ENCODE results near the gene KCNB1. TPM values are rescaled to one million over a fixed set of nuclear protein-coding genes. Genes with fewer than 3 reads are reported as not detected.

The KCNB1 gene
- total and polyA plus RNA-seq, 2 of the 4 experiments (the other 2 are of a cell fraction): 0.05 TPM; not detected in 1

DNA sequence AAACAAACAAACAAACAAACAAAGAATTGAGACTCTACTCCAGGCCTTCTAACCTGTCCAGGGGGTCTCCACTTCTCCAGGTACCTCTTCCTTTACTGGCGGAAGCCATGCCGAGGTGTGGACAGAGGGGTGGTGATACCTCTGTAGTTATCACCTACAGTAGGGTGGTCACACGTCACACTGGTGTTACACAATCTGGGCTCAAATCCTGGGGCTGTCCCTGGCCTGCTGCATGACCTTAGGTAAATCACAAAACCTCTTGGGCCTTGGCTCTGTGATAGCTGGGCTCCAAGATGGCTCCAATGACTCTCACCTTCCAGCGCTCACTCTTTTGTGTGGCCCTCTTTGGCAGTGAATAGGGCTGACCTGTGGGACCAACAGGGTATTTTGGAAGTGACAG lies 127.8 kb downstream of the KCNB1 start:
- H2BK20ac ChIP-seq (ENCODE audit: low read depth, low read length): no peak overlapping the region
- no peak overlapping the region for H3K4me2 ChIP-seq (ENCODE audit: low read depth, low read length)
- in situ Hi-C loops (cut with MboI; ENCODE audit: low sequenced_read_pairs) (no loop called here), dilution Hi-C loops (cut with HindIII; ENCODE audit: low sequenced_read_pairs, unreplicated experiment) (no loop called here), intact Hi-C loops (cut with micrococcal nuclease) (no loop called here)
- H2BK5ac ChIP-seq (ENCODE audit: low read depth, low read length, poor library complexity, severe bottlenecking): no peak overlapping the region
- H2BK15ac ChIP-seq (ENCODE audit: low read depth, low read length): no peak overlapping the region
- POLR2A ChIA-PET (ENCODE audit: unreplicated experiment): no interaction called here
- no peaks in the 10 kb centered on the region for H3K36me3 ChIP-seq (ENCODE audit: control insufficient read depth, insufficient read depth, low read length)
- no peak overlapping the region for H3K27ac ChIP-seq (ENCODE audit: insufficient read depth, low read length)
- H2BK120ac ChIP-seq (ENCODE audit: low read depth, low read length): no peak overlapping the region
- no peak overlapping the region for H3K14ac ChIP-seq (replicated peaks; ENCODE audit: low read depth, low read length)
- H4K8ac ChIP-seq (ENCODE audit: low read depth in 2 of 2, low read length in 2 of 2): no peak overlapping the region
- no peak overlapping the region for H3K4me3 ChIP-seq (ENCODE audit: insufficient read depth, low read depth, low read length)
- CTCF ChIA-PET: interaction anchor here (0.6 kb wide), 1 partner anchor 491 kb away, joined by 6 read pairs; no protein-coding TSS in a partner anchor
- H3K56ac ChIP-seq (ENCODE audit: extremely low read depth, insufficient read depth, low read length): no peak overlapping the region
- no peaks in the 10 kb centered on the region for H3K9me1 ChIP-seq (ENCODE audit: insufficient read depth, low read length)
- H3K79me1 ChIP-seq (ENCODE audit: low read depth in 1 of 2, low read length in 2 of 2): no peaks in the 10 kb centered on the region
- no peak overlapping the region for H4K91ac ChIP-seq (ENCODE audit: insufficient read depth, low read depth, low read length)
- WGBS, 2 experiments (ENCODE audit: extremely low coverage in 2 of 2, insufficient read length in 1 of 2): no CpG with 5 or more reads among the region's 4 CpGs
- H3K27me3 ChIP-seq (ENCODE audit: control insufficient read depth, insufficient read depth, low read length): peaks cover 51% of the 10 kb centered on the region
- no peaks in the 10 kb centered on the region for H3K9me3 ChIP-seq (ENCODE audit: control insufficient read depth, insufficient read depth, low read length)
- H3K23ac ChIP-seq (ENCODE audit: low read depth, low read length): no peak overlapping the region
- no peak overlapping the region for H3K4ac ChIP-seq (ENCODE audit: low read depth, low read length)
- no peak overlapping the region for H2AK5ac ChIP-seq (ENCODE audit: low read depth, low read length)
- TF ChIP-seq, protein P1, sequence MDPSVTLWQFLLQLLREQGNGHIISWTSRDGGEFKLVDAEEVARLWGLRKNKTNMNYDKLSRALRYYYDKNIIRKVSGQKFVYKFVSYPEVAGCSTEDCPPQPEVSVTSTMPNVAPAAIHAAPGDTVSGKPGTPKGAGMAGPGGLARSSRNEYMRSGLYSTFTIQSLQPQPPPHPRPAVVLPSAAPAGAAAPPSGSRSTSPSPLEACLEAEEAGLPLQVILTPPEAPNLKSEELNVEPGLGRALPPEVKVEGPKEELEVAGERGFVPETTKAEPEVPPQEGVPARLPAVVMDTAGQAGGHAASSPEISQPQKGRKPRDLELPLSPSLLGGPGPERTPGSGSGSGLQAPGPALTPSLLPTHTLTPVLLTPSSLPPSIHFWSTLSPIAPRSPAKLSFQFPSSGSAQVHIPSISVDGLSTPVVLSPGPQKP (IDR thresholded peaks at IDR 0.05; ENCODE audit: borderline replicate concordance, low read depth, low read length): no peak
- TF ChIP-seq RAD21 (IDR thresholded peaks at IDR 0.05; ENCODE audit: low read length) (no peak), MAZ (IDR thresholded peaks at IDR 0.05; ENCODE audit: borderline replicate concordance, low read depth, low read length) (no peak), CHD1 (IDR thresholded peaks at IDR 0.05; ENCODE audit: low read depth, low read length) (no peak), FOS (IDR thresholded peaks at IDR 0.05; ENCODE audit: low read depth, low read length) (no peak), MXI1 (IDR thresholded peaks at IDR 0.05; ENCODE audit: borderline replicate concordance, low read depth, low read length) (no peak), BHLHE40 (IDR thresholded peaks at IDR 0.05; ENCODE audit: low read depth, low read length) (no peak), SMC3 (IDR thresholded peaks at IDR 0.05; ENCODE audit: low read depth, low read length) (no peak), POLR2A (IDR thresholded peaks at IDR 0.05; ENCODE audit: low read depth, low read length) (no peak), CEBPB (IDR thresholded peaks at IDR 0.05; ENCODE audit: low read depth, low read length) (no peak), NFE2L2 (IDR thresholded peaks at IDR 0.05; ENCODE audit: low read depth, low read length) (no peak), RFX5 (IDR thresholded peaks at IDR 0.05; ENCODE audit: low read depth, low read length) (no peak), MAFK (IDR thresholded peaks at IDR 0.05; ENCODE audit: low read depth, low read length) (no peak), RCOR1 (IDR thresholded peaks at IDR 0.05; ENCODE audit: insufficient replicate concordance, low read length) (no peak)
- TF ChIP-seq, protein P2, sequence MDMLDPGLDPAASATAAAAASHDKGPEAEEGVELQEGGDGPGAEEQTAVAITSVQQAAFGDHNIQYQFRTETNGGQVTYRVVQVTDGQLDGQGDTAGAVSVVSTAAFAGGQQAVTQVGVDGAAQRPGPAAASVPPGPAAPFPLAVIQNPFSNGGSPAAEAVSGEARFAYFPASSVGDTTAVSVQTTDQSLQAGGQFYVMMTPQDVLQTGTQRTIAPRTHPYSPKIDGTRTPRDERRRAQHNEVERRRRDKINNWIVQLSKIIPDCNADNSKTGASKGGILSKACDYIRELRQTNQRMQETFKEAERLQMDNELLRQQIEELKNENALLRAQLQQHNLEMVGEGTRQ (IDR thresholded peaks at IDR 0.05; ENCODE audit: low read depth, low read length): no peak
- TF ChIP-seq, protein P3, sequence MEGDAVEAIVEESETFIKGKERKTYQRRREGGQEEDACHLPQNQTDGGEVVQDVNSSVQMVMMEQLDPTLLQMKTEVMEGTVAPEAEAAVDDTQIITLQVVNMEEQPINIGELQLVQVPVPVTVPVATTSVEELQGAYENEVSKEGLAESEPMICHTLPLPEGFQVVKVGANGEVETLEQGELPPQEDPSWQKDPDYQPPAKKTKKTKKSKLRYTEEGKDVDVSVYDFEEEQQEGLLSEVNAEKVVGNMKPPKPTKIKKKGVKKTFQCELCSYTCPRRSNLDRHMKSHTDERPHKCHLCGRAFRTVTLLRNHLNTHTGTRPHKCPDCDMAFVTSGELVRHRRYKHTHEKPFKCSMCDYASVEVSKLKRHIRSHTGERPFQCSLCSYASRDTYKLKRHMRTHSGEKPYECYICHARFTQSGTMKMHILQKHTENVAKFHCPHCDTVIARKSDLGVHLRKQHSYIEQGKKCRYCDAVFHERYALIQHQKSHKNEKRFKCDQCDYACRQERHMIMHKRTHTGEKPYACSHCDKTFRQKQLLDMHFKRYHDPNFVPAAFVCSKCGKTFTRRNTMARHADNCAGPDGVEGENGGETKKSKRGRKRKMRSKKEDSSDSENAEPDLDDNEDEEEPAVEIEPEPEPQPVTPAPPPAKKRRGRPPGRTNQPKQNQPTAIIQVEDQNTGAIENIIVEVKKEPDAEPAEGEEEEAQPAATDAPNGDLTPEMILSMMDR (conservative IDR thresholded peaks at IDR 0.05; ENCODE audit: low read depth, low read length): no peak
- H3K4me1 ChIP-seq (ENCODE audit: control insufficient read depth, insufficient read depth, low read length): no peaks in the 10 kb centered on the region
- no peaks in the 10 kb centered on the region for H4K20me1 ChIP-seq (ENCODE audit: insufficient read depth, low read length)
- H2AFZ ChIP-seq (replicated peaks; ENCODE audit: low read length, poor library complexity): no peak overlapping the region
- no peak overlapping the region for H4K5ac ChIP-seq (ENCODE audit: low read depth, low read length)
- BruUV-seq (replicated peaks): no TSS peak
- no peak overlapping the region for H2AK9ac ChIP-seq (replicated peaks; ENCODE audit: low read depth, low read length, poor library complexity)
- DNase-seq: no peak
- ATAC-seq (ENCODE audit: low read depth): no peak
- H3K18ac ChIP-seq (ENCODE audit: low read depth, low read length): no peak overlapping the region
- H3K9ac ChIP-seq (ENCODE audit: low read depth, low read length): no peak overlapping the region

All from IMR-90 (cell line).